ENCODE results near the gene TAP2. TPM values are rescaled to one million over a fixed set of nuclear protein-coding genes. Genes with fewer than 3 reads are reported as not detected.
A peak's percentile ranks its signal among the peaks of the same experiment; 100 is the strongest.

Gene TAP2
- polyA plus RNA-seq, 1 experiment = 15.4 TPM

- Histone ChIP-seq H3K4me3 (ENCODE audit: low read depth, low read length) (no peak overlapping the region), H3K27ac (ENCODE audit: low read depth, low read length) (no peak overlapping the region), H3K27me3 (ENCODE audit: control insufficient read depth, insufficient read depth, low read length) (peaks cover 20% of the 10 kb centered on the region), H3K9me3 (ENCODE audit: control insufficient read depth, insufficient read depth, low read length) (no peaks in the 10 kb centered on the region)
- TF ChIP-seq, protein P1, sequence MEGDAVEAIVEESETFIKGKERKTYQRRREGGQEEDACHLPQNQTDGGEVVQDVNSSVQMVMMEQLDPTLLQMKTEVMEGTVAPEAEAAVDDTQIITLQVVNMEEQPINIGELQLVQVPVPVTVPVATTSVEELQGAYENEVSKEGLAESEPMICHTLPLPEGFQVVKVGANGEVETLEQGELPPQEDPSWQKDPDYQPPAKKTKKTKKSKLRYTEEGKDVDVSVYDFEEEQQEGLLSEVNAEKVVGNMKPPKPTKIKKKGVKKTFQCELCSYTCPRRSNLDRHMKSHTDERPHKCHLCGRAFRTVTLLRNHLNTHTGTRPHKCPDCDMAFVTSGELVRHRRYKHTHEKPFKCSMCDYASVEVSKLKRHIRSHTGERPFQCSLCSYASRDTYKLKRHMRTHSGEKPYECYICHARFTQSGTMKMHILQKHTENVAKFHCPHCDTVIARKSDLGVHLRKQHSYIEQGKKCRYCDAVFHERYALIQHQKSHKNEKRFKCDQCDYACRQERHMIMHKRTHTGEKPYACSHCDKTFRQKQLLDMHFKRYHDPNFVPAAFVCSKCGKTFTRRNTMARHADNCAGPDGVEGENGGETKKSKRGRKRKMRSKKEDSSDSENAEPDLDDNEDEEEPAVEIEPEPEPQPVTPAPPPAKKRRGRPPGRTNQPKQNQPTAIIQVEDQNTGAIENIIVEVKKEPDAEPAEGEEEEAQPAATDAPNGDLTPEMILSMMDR (IDR thresholded peaks at IDR 0.05; ENCODE audit: low read depth, low read length) = peak; percentile 89
- ChIA-PET POLR2A (interaction anchor here (1.1 to 1.3 kb wide), 2 partner anchors 30 to 104 kb away, joined by 5 to 8 read pairs; partner anchors contain the start of gene TAP2), CTCF (interaction anchor here (0.5 to 6.7 kb wide), 69 partner anchors 10 to 1185 kb away, joined by 3 to 271 read pairs (median 6); partner anchors contain the start of genes BRD2, HLA-DMA, HLA-DPA1 and PSMB8)
- no peak for DNase-seq (ENCODE audit: low read depth, low spot score)
These were observed 29.8 kb upstream of the TAP2 start for GRCh38 chr6:32868257-32868788.

DNA sequence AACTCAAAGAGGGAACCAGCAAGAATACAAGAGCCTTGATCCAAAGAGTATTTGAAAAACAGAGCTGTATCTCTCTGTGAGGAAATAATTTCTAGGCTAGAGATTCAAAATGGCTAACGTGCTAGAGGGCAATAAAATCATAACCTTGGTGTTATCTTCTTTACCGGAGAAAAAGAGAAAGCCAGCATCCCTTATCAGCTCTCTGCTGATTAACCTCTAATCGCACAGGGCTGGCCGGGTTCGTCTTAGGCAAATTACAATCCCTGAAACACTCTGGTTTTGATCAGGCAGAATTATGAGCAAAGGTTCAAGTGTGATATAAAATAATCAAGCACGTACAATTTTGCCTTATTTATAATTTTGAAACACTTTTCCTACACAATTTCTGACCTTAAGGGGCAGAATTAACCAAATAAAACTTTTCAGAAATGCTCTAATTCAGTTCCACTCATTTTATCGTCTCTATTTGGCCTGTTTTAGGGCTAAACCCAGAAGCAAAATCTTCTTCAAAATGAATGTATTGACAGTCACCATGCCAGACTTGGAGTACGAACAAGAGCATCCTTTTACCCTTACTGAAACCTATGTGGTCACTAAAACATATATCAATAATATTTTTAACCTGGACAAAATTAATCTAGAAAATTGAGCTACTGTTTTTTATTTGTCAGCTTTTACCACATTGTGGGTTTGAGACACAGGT lies 29.2 kb upstream of the TAP2 start:
- H3K27me3 ChIP-seq (ENCODE audit: control insufficient read depth, insufficient read depth, low read length) = peaks cover 20% of the 10 kb centered on the region
- ChIA-PET CTCF (interaction anchor here (0.5 to 6.7 kb wide), 69 partner anchors 11 to 1185 kb away, joined by 3 to 271 read pairs (median 6); partner anchors contain the start of genes BRD2, HLA-DMA, PSMB8 and PSMB9), POLR2A (interaction anchor here (1.1 to 1.3 kb wide), 2 partner anchors 29 to 104 kb away, joined by 5 to 8 read pairs; partner anchors contain the start of gene TAP2)
- no peak overlapping the region for H3K4me3 ChIP-seq (ENCODE audit: low read depth, low read length)
- H3K27ac ChIP-seq (ENCODE audit: low read depth, low read length) = no peak overlapping the region
- no peaks in the 10 kb centered on the region for H3K9me3 ChIP-seq (ENCODE audit: control insufficient read depth, insufficient read depth, low read length)
- DNase-seq (ENCODE audit: low read depth, low spot score) = no peak
- TF ChIP-seq, protein P1 (IDR thresholded peaks at IDR 0.05; ENCODE audit: low read depth, low read length) = no peak

DNA sequence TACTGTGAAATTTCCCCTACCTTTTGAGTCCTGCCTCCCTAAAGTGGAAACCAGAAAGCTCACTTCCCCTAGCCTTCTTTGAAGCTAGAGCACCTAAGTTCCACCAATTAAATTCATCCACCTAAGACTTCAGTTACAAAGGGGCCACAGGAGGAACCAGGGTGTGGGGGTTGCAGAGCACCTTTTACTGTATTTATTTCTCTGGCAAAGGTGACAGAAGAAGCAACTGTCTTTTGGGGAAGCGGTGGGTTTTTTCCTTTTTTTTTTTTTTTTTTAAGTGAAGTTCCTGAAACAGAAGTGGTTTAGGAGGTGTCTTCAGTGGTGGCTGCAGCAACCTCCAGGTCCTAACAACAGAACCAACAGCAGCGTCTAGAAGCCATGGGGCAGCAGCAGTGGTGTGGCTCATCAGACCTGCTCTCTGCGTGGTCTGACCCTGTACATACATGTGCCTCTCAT lies 28.5 kb upstream of the TAP2 start:
- H3K9me3 ChIP-seq (ENCODE audit: control insufficient read depth, insufficient read depth, low read length) = no peaks in the 10 kb centered on the region
- CTCF ChIA-PET = interaction anchor here (1.2 to 6.7 kb wide), 26 partner anchors 10 to 452 kb away, joined by 3 to 271 read pairs (median 13); partner anchors contain the start of genes BRD2, HLA-DMA, PSMB9 and TAP1
- H3K4me3 ChIP-seq (ENCODE audit: low read depth, low read length) = no peak overlapping the region
- no peak overlapping the region for H3K27ac ChIP-seq (ENCODE audit: low read depth, low read length)
- peaks cover 20% of the 10 kb centered on the region for H3K27me3 ChIP-seq (ENCODE audit: control insufficient read depth, insufficient read depth, low read length)
- TF ChIP-seq, protein P1 (IDR thresholded peaks at IDR 0.05; ENCODE audit: low read depth, low read length) = no peak
- DNase-seq (ENCODE audit: low read depth, low spot score) = no peak
- POLR2A ChIA-PET = no interaction called here

DNA sequence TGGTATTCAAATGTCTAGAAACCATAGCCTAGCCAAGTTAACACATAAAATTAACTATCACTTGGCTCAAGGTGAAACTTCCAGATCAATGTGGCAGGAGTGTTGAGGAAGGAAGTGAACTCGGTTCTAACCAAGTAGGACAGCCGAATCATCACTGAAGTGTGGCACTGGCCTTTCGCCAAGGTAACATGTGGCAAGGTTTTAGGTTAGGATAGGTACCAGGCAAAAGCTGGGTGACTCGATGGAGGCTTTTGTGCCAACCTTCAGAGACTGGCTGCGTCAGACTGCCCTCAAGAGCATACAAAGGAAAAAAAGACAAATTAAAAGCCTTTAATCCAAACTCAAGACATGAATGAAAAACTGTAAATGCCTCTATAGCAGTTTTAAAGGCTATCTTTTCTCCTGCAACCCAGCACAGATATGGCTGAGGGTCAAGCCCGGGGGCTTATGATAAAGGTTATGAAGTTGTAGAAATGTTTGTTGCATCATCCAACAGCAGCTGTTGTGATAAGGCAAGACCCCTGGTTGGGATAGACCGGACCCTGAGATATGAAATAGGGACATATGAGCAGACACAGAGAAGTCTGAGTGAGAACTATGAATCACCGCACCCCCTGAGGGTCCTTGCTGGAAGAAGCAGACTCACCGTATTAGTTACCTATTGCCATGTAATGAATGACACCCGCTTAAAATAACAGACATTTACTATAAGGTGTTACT lies 27.3 kb upstream of the TAP2 start:
- ChIA-PET POLR2A (no interaction called here), CTCF (interaction anchor here (3.2 kb wide), 1 partner anchor 27 kb away, joined by 29 read pairs; the partner anchor contains the start of gene TAP2)
- TF ChIP-seq, protein P1 (IDR thresholded peaks at IDR 0.05; ENCODE audit: low read depth, low read length) = no peak
- peaks cover 20% of the 10 kb centered on the region for H3K27me3 ChIP-seq (ENCODE audit: control insufficient read depth, insufficient read depth, low read length)
- no peaks in the 10 kb centered on the region for H3K9me3 ChIP-seq (ENCODE audit: control insufficient read depth, insufficient read depth, low read length)
- no peak for DNase-seq (ENCODE audit: low read depth, low spot score)
- no peak overlapping the region for H3K4me3 ChIP-seq (ENCODE audit: low read depth, low read length)
- H3K27ac ChIP-seq (ENCODE audit: low read depth, low read length) = no peak overlapping the region

Measured in AG04450 (cell line).